PC-3 (cell line): ENCODE measurements around the gene GRIK1. TPM values are rescaled to one million over a fixed set of nuclear protein-coding genes. Genes with fewer than 3 reads are reported as not detected.

Source experiments
- ATAC-seq: fragments of 200-7000 bp; cut with Tn5 transposase; 2 replicates; pipeline ENCODE4 v1.9.1; 2020; ENCODE audit warnings: mild to moderate bottlenecking, moderate library complexity
- BruUV-seq: library from RNA; stranded (reverse); fragments of 400-500 nt; replicated peaks from 2 replicates; lab custom pipeline; 2021; lab: Mats Ljungman, UMichigan
- CTCF ChIA-PET: fragments of 300-600 bp; sonication (Branson Sonifier 250); formaldehyde crosslinking; loops from one replicate; lab custom pipeline; 2022; ENCODE audit warnings: antibody characterized with exemption; lab: Charles Lee
- POLR2A ChIA-PET: fragments of 300-600 bp; sonication (Branson Sonifier 250); formaldehyde crosslinking; loops from one replicate; lab custom pipeline; 2022; ENCODE audit warnings: antibody characterized with exemption; ENCODE audit not compliant: unreplicated experiment; lab: Charles Lee
- DNase-seq: peaks from one replicate; pipeline ENCODE4 v3.0.0-alpha.2; 2015
- H2AFZ ChIP-seq: fragments of 300-600 bp; sonication (generic); 2 replicates; pipeline ENCODE4 v1.6.0; 2016; ENCODE audit warnings: antibody characterized with exemption, low read length
- H3F3A ChIP-seq: fragments of 300-600 bp; sonication (generic); one replicate; pipeline ENCODE4 v1.6.0; 2017; ENCODE audit warnings: antibody characterized with exemption, low read length, control low read depth, mild to moderate bottlenecking; ENCODE audit not compliant: unreplicated experiment
- H3K27ac ChIP-seq: fragments of 300-600 bp; sonication (generic); 2 replicates; pipeline ENCODE4 v1.5.1; 2016; ENCODE audit warnings: mild to moderate bottlenecking, low read length
- H3K27me3 ChIP-seq: fragments of 300-600 bp; sonication (generic); 2 replicates; pipeline ENCODE4 v1.6.1; 2016; ENCODE audit warnings: low read length, mixed read lengths
- H3K36me3 ChIP-seq: fragments of 300-600 bp; sonication (generic); 2 replicates; pipeline ENCODE4 v1.6.1; 2016; ENCODE audit warnings: low read depth, mixed run types, low read length, mixed read lengths
- H3K4me1 ChIP-seq: fragments of 300-600 bp; sonication (generic); 2 replicates; pipeline ENCODE4 v1.5.1; 2016; ENCODE audit warnings: low read length; ENCODE audit not compliant: insufficient read depth
- H3K4me2 ChIP-seq: fragments of 300-600 bp; sonication (generic); 2 replicates; pipeline ENCODE4 v1.6.0; 2016; ENCODE audit warnings: low read length
- H3K4me3 ChIP-seq: fragments of 300-600 bp; sonication (generic); 2 replicates; pipeline ENCODE4 v1.5.1; 2016; ENCODE audit warnings: mild to moderate bottlenecking, low read length, mixed read lengths
- H3K79me2 ChIP-seq: fragments of 300-600 bp; sonication (generic); 2 replicates; pipeline ENCODE4 v1.6.1; 2017; ENCODE audit warnings: low read length, mixed read lengths
- H3K9ac ChIP-seq: fragments of 300-600 bp; sonication (generic); 2 replicates; pipeline ENCODE4 v1.6.0; 2016; ENCODE audit warnings: mild to moderate bottlenecking, low read length
- H3K9me2 ChIP-seq: fragments of 300-600 bp; sonication (generic); replicated peaks from 2 replicates; pipeline ENCODE4 v1.6.1; 2016; ENCODE audit warnings: mixed run types, low read length, mixed read lengths
- H3K9me3 ChIP-seq: fragments of 300-600 bp; sonication (generic); 2 replicates; pipeline ENCODE4 v1.6.1; 2016; ENCODE audit warnings: low read length, mixed read lengths
- H4K20me1 ChIP-seq: fragments of 300-600 bp; sonication (generic); 2 replicates; pipeline ENCODE4 v1.6.1; 2016; ENCODE audit warnings: low read length, mixed read lengths
- EZH2 ChIP-seq: fragments of 300-600 bp; sonication (generic); IDR thresholded peaks from one replicate; pipeline ENCODE4 v1.6.1; 2017; ENCODE audit warnings: antibody characterized with exemption, mild to moderate bottlenecking, low read length; ENCODE audit not compliant: unreplicated experiment
- EZH2phosphoT487 ChIP-seq: fragments of 300-600 bp; sonication (generic); IDR thresholded peaks from 2 replicates; pipeline ENCODE4 v1.6.1; 2018; ENCODE audit warnings: mild to moderate bottlenecking, antibody characterized with exemption, low read length, borderline replicate concordance
- intact Hi-C: fragments of 100-400 bp; cut with micrococcal nuclease; formaldehyde crosslinking; loops from 2 replicates; pipeline ENCODE4 v1.9.0; 2023
- total RNA-seq: library from RNA; depleted of rRNA; stranded (reverse); fragments of >200 nt; gene quantifications from 2 replicates; pipeline ENCODE4 v1.2.3, GENCODE V29; 2014
- TF ChIP-seq, protein P1 (sequence below): fragments of 300-600 bp; sonication (generic); conservative IDR thresholded peaks from 2 replicates; pipeline ENCODE4 v1.5.1; 2017; ENCODE audit warnings: antibody characterized with exemption, low read depth, mild to moderate bottlenecking, low read length

The GRIK1 gene
- total RNA-seq, 1 experiment from 2014 or later, result not detected

DNA sequence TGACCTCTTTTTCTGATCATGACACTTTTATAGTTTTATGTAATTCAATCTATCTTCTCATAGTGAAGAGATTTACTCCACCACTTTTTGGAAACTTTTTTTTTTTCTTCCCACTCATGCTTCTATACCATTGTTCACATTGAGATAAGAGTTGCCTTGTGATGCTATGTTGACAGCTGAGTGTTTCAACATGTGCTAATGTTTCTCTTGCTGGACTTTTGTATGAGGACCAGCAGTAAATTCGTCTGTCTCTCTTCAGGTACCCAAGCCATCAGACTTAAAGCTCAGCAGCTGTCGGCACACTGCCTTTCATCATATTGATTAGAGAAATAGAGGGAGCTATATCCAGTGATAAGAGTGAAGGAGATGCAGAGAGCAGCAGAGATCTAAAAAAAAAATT lies 227.0 kb downstream of the GRIK1 start:
- no peaks in the 10 kb centered on the region for H3K4me1 ChIP-seq
- H3K9ac ChIP-seq, result no peak overlapping the region
- H3K27ac ChIP-seq, result no peak overlapping the region
- H3K27me3 ChIP-seq, result no peaks in the 10 kb centered on the region
- no peaks in the 10 kb centered on the region for H3K36me3 ChIP-seq
- DNase-seq (no peak), ATAC-seq (no peak)
- no peaks in the 10 kb centered on the region for H3K9me3 ChIP-seq
- no peak overlapping the region for H3K4me2 ChIP-seq
- TF ChIP-seq, protein P1, sequence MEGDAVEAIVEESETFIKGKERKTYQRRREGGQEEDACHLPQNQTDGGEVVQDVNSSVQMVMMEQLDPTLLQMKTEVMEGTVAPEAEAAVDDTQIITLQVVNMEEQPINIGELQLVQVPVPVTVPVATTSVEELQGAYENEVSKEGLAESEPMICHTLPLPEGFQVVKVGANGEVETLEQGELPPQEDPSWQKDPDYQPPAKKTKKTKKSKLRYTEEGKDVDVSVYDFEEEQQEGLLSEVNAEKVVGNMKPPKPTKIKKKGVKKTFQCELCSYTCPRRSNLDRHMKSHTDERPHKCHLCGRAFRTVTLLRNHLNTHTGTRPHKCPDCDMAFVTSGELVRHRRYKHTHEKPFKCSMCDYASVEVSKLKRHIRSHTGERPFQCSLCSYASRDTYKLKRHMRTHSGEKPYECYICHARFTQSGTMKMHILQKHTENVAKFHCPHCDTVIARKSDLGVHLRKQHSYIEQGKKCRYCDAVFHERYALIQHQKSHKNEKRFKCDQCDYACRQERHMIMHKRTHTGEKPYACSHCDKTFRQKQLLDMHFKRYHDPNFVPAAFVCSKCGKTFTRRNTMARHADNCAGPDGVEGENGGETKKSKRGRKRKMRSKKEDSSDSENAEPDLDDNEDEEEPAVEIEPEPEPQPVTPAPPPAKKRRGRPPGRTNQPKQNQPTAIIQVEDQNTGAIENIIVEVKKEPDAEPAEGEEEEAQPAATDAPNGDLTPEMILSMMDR, result no peak
- no peak for TF ChIP-seq EZH2phosphoT487
- no peak for TF ChIP-seq EZH2
- no peak overlapping the region for H2AFZ ChIP-seq
- H3K4me3 ChIP-seq, result no peak overlapping the region
- H4K20me1 ChIP-seq, result no peaks in the 10 kb centered on the region
- no peaks in the 10 kb centered on the region for H3K9me2 ChIP-seq
- no peaks in the 10 kb centered on the region for H3F3A ChIP-seq
- BruUV-seq, result no TSS peak
- POLR2A ChIA-PET, result no interaction called here
- H3K79me2 ChIP-seq, result no peaks in the 10 kb centered on the region
- intact Hi-C loops, result no loop called here
- CTCF ChIA-PET, result no interaction called here

DNA sequence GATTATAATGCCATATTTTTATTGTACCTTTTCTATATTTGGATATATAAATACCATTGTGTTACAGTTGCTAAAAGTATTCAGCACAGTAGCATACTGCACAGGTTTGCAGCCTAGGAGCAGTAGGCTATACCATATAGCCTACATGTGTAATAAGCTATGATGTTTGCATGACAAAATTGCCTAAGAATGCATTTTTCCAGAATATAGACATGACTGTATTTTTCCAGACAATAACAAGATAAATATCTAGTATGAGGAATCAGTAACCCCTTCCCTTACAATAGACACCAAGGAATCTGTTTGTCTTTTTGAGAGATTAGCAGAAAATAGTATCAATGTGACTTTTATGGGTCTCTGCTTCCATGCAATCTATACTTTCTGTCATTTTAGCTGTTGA lies 228.6 kb downstream of the GRIK1 start:
- Histone ChIP-seq H3K9me3 (no peaks in the 10 kb centered on the region), H3K9ac (no peak overlapping the region), H3K27me3 (no peaks in the 10 kb centered on the region; the same call in 1 of the 2 replicates), H2AFZ (no peak overlapping the region), H3K36me3 (no peaks in the 10 kb centered on the region), H3K79me2 (no peaks in the 10 kb centered on the region), H3K4me1 (no peaks in the 10 kb centered on the region), H3F3A (no peaks in the 10 kb centered on the region), H3K9me2 (no peaks in the 10 kb centered on the region), H3K4me3 (no peak overlapping the region), H3K4me2 (no peak overlapping the region), H4K20me1 (no peaks in the 10 kb centered on the region), H3K27ac (no peak overlapping the region)
- DNase-seq, result no peak
- no TSS peak for BruUV-seq
- TF ChIP-seq, protein P1, result no peak
- no peak for TF ChIP-seq EZH2phosphoT487
- TF ChIP-seq EZH2, result no peak
- intact Hi-C loops, result no loop called here
- CTCF ChIA-PET, result no interaction called here
- POLR2A ChIA-PET, result interaction anchor here (0.6 kb wide), 1 partner anchor 711 kb away, joined by 3 read pairs; no protein-coding TSS in a partner anchor
- ATAC-seq, result no peak

DNA sequence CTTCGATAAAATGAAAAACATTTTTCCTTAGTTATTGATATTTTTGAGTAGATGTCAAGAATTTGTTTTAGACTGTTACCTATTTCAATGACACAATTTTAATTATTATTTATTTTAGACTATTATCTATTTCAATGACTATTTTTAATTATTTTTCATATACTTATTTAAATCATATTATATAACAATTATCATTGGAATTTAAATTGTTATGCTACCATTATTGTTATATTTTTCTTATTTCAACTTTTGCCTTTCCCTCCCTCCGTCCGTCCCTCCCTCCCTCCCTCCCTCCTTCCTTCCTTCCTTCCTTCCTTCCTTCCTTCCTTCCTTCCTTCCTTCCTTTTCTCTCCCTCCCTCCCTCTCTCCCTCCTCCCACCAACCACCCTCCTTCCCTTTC lies 229.3 kb downstream of the GRIK1 start:
- Histone ChIP-seq H3K4me2 (no peak overlapping the region), H3K27ac (no peak overlapping the region), H3K4me1 (no peaks in the 10 kb centered on the region), H4K20me1 (no peaks in the 10 kb centered on the region), H3K9me2 (no peaks in the 10 kb centered on the region), H3F3A (no peaks in the 10 kb centered on the region), H3K9ac (no peak overlapping the region), H3K9me3 (no peaks in the 10 kb centered on the region), H3K4me3 (no peak overlapping the region), H3K27me3 (peaks cover 1% of the 10 kb centered on the region; the same call in 1 of the 2 replicates), H2AFZ (no peak overlapping the region), H3K79me2 (no peaks in the 10 kb centered on the region), H3K36me3 (no peaks in the 10 kb centered on the region)
- intact Hi-C loops, result no loop called here
- ATAC-seq (no peak), DNase-seq (no peak)
- TF ChIP-seq, protein P1, result no peak
- TF ChIP-seq EZH2 (no peak), EZH2phosphoT487 (no peak)
- ChIA-PET CTCF (no interaction called here), POLR2A (no interaction called here)
- no TSS peak for BruUV-seq
